ENCODE results near the gene CCL26. TPM values are rescaled to one million over a fixed set of nuclear protein-coding genes. Genes with fewer than 3 reads are reported as not detected.

CCL26 gene
- total RNA-seq = not detected

- Mint-ChIP-seq H3K9me3 (no peaks in the 10 kb centered on the region), H3K4me1 (ENCODE audit: low read depth) (peaks cover 17% of the 10 kb centered on the region), H3K4me3 (no peak within 1 kb of the TSS), H3K36me3 (ENCODE audit: insufficient read depth) (no peaks in the 10 kb centered on the region), H3K27me3 (ENCODE audit: low read depth) (no peaks in the 10 kb centered on the region)
- no peak for ATAC-seq
- DNase-seq = no peak
Measured at GRCh38 chr7:75772081-75773077, at the start of gene CCL26. Gene CCL26, minus strand, starts transcription at chr7:75772211. Its CDS starts 35 bp downstream, at chr7:75772176.

GRCh38 chr7:75820688-75821087 lies 48.7 kb upstream of the CCL26 start:
- Mint-ChIP-seq H3K4me1 (ENCODE audit: low read depth) (no peaks in the 10 kb centered on the region), H3K9me3 (no peaks in the 10 kb centered on the region), H3K36me3 (ENCODE audit: insufficient read depth) (no peaks in the 10 kb centered on the region), H3K4me3 (no peak overlapping the region), H3K27me3 (ENCODE audit: low read depth) (peaks cover 2% of the 10 kb centered on the region)
- no peak for DNase-seq
- no peak for ATAC-seq

- peaks cover 2% of the 10 kb centered on the region for H3K27me3 Mint-ChIP-seq (ENCODE audit: low read depth)
- no peaks in the 10 kb centered on the region for H3K4me1 Mint-ChIP-seq (ENCODE audit: low read depth)
- ATAC-seq (no peak), DNase-seq (no peak)
- no peaks in the 10 kb centered on the region for H3K9me3 Mint-ChIP-seq
- H3K36me3 Mint-ChIP-seq (ENCODE audit: insufficient read depth) = no peaks in the 10 kb centered on the region
- H3K4me3 Mint-ChIP-seq = no peak overlapping the region
Measured at GRCh38 chr7:75819711-75820110, 47.7 kb upstream of the CCL26 start.

- H3K27me3 Mint-ChIP-seq (ENCODE audit: low read depth) = peaks cover 6% of the 10 kb centered on the region
Measured at GRCh38 chr7:75818472-75818871, 46.5 kb upstream of the CCL26 start.

GRCh38 chr7:75817116-75817515 lies 45.1 kb upstream of the CCL26 start:
- no peak for DNase-seq
- peaks cover 6% of the 10 kb centered on the region for H3K27me3 Mint-ChIP-seq (ENCODE audit: low read depth)
- no peak overlapping the region for H3K4me3 Mint-ChIP-seq
- H3K9me3 Mint-ChIP-seq = no peaks in the 10 kb centered on the region
- ATAC-seq = no peak
- H3K36me3 Mint-ChIP-seq (ENCODE audit: insufficient read depth) = no peaks in the 10 kb centered on the region
- H3K4me1 Mint-ChIP-seq (ENCODE audit: low read depth) = no peaks in the 10 kb centered on the region

More at GRCh38 chr7:75818472-75818871, 46.5 kb upstream of the CCL26 start:
- no peaks in the 10 kb centered on the region for H3K36me3 Mint-ChIP-seq (ENCODE audit: insufficient read depth)
- ATAC-seq (no peak), DNase-seq (no peak)
- no peaks in the 10 kb centered on the region for H3K9me3 Mint-ChIP-seq
- H3K4me1 Mint-ChIP-seq (ENCODE audit: low read depth) = no peaks in the 10 kb centered on the region
- H3K4me3 Mint-ChIP-seq = no peak overlapping the region

- H3K4me3 Mint-ChIP-seq = no peak overlapping the region
Measured at GRCh38 chr7:75815418-75816064, 43.5 kb upstream of the CCL26 start.

GRCh38 chr7:75814407-75814947 lies 42.5 kb upstream of the CCL26 start:
- DNase-seq (no peak), ATAC-seq (no peak)
- H3K36me3 Mint-ChIP-seq (ENCODE audit: insufficient read depth) = no peaks in the 10 kb centered on the region
- H3K9me3 Mint-ChIP-seq = no peaks in the 10 kb centered on the region
- H3K27me3 Mint-ChIP-seq (ENCODE audit: low read depth) = peaks cover 6% of the 10 kb centered on the region
- H3K4me3 Mint-ChIP-seq = no peak overlapping the region
- no peaks in the 10 kb centered on the region for H3K4me1 Mint-ChIP-seq (ENCODE audit: low read depth)

More at GRCh38 chr7:75815418-75816064, 43.5 kb upstream of the CCL26 start:
- Mint-ChIP-seq H3K9me3 (no peaks in the 10 kb centered on the region), H3K27me3 (ENCODE audit: low read depth) (peaks cover 6% of the 10 kb centered on the region), H3K4me1 (ENCODE audit: low read depth) (no peaks in the 10 kb centered on the region), H3K36me3 (ENCODE audit: insufficient read depth) (no peaks in the 10 kb centered on the region)
- no peak for DNase-seq
- no peak for ATAC-seq

- Mint-ChIP-seq H3K36me3 (ENCODE audit: insufficient read depth) (no peaks in the 10 kb centered on the region), H3K27me3 (ENCODE audit: low read depth) (peaks cover 6% of the 10 kb centered on the region), H3K4me3 (no peak within 1 kb of the TSS), H3K9me3 (no peaks in the 10 kb centered on the region), H3K4me1 (ENCODE audit: low read depth) (no peaks in the 10 kb centered on the region)
- DNase-seq (no peak), ATAC-seq (no peak)
Measured at GRCh38 chr7:75813781-75814236, 41.8 kb upstream of the CCL26 start, which contains the start of gene CCL24. Gene CCL24, minus strand, starts transcription at chr7:75813806. Its CDS starts 91 bp downstream, at chr7:75813715.

GRCh38 chr7:75813084-75813483 lies 41.1 kb upstream of the CCL26 start:
- no peaks in the 10 kb centered on the region for H3K9me3 Mint-ChIP-seq
- H3K36me3 Mint-ChIP-seq (ENCODE audit: insufficient read depth) = no peaks in the 10 kb centered on the region
- no peak overlapping the region for H3K4me3 Mint-ChIP-seq
- no peak for DNase-seq
- H3K27me3 Mint-ChIP-seq (ENCODE audit: low read depth) = peaks cover 6% of the 10 kb centered on the region
- ATAC-seq = no peak
- no peaks in the 10 kb centered on the region for H3K4me1 Mint-ChIP-seq (ENCODE audit: low read depth)

GRCh38 chr7:75811894-75812678 lies 40.1 kb upstream of the CCL26 start:
- DNase-seq (no peak), ATAC-seq (no peak)
- peaks cover 4% of the 10 kb centered on the region for H3K9me3 Mint-ChIP-seq
- H3K4me1 Mint-ChIP-seq (ENCODE audit: low read depth) = no peaks in the 10 kb centered on the region
- H3K4me3 Mint-ChIP-seq = no peak overlapping the region
- peaks cover 5% of the 10 kb centered on the region for H3K27me3 Mint-ChIP-seq (ENCODE audit: low read depth)
- H3K36me3 Mint-ChIP-seq (ENCODE audit: insufficient read depth) = no peaks in the 10 kb centered on the region

GRCh38 chr7:75809396-75809795 lies 37.4 kb upstream of the CCL26 start:
- no peak for ATAC-seq
- H3K27me3 Mint-ChIP-seq (ENCODE audit: low read depth) = peaks cover 4% of the 10 kb centered on the region
- no peaks in the 10 kb centered on the region for H3K36me3 Mint-ChIP-seq (ENCODE audit: insufficient read depth)
- H3K4me3 Mint-ChIP-seq = no peak overlapping the region
- no peak for DNase-seq
- peaks cover 11% of the 10 kb centered on the region for H3K9me3 Mint-ChIP-seq
- H3K4me1 Mint-ChIP-seq (ENCODE audit: low read depth) = no peaks in the 10 kb centered on the region

- DNase-seq (no peak), ATAC-seq (no peak)
- no peaks in the 10 kb centered on the region for H3K4me1 Mint-ChIP-seq (ENCODE audit: low read depth)
- peaks cover 11% of the 10 kb centered on the region for H3K9me3 Mint-ChIP-seq
- no peaks in the 10 kb centered on the region for H3K36me3 Mint-ChIP-seq (ENCODE audit: insufficient read depth)
- peaks cover 4% of the 10 kb centered on the region for H3K27me3 Mint-ChIP-seq (ENCODE audit: low read depth)
- no peak overlapping the region for H3K4me3 Mint-ChIP-seq
Measured at GRCh38 chr7:75808106-75808505, 36.1 kb upstream of the CCL26 start.

GRCh38 chr7:75807452-75807851 lies 35.4 kb upstream of the CCL26 start:
- DNase-seq (no peak), ATAC-seq (no peak)
- Mint-ChIP-seq H3K36me3 (ENCODE audit: insufficient read depth) (no peaks in the 10 kb centered on the region), H3K4me1 (ENCODE audit: low read depth) (no peaks in the 10 kb centered on the region), H3K4me3 (no peak overlapping the region), H3K9me3 (peaks cover 11% of the 10 kb centered on the region), H3K27me3 (ENCODE audit: low read depth) (peaks cover 4% of the 10 kb centered on the region)

Data from activated T-cell treated with anti-CD3 and anti-CD28 coated beads, Interleukin-2, amount 50 U/mL, for 4 hours (primary cell).